Endothelial cell of umbilical vein (primary cell): ENCODE data around the gene SCAI.

ENCODE experiments used
- CTCF ChIP-seq, 2 donors: IDR thresholded peaks; 1 replicate in 1 of 2; 2 replicates in 1 of 2; pipeline ENCODE4 v1.5.1; 2011; ENCODE audit warnings: low read length in 2 of 2, mild to moderate bottlenecking in 2 of 2, moderate library complexity in 2 of 2, control low read depth in 1 of 2, inconsistent platforms in 1 of 2, low read depth in 1 of 2; ENCODE audit not compliant: insufficient read depth in 1 of 2; ENCODE audit errors: extremely low read depth in 1 of 2
- POLR2AphosphoS5 ChIP-seq: IDR thresholded peaks from 2 replicates; pipeline ENCODE4 v1.6.1; 2012; ENCODE audit warnings: low read depth, mild to moderate bottlenecking, control low read depth, low read length, moderate library complexity; ENCODE audit not compliant: insufficient read depth

GRCh38 chr9:125172031-125172755 lies 28.9 kb upstream of the SCAI start:
- TF ChIP-seq POLR2AphosphoS5, result no peak
- TF ChIP-seq CTCF (IDR thresholded peaks at IDR 0.05; ENCODE audit: extremely low read depth in 1 of 2, insufficient read depth in 1 of 2, low read depth in 1 of 2, low read length in 2 of 2), result no peak
